C4-2B (cell line): ENCODE measurements around the gene SPRR2D.

ENCODE experiments used
- CTCF ChIP-seq: fragments of 450-650 bp; conservative IDR thresholded peaks from 2 replicates; pipeline ENCODE4 v1.5.1; 2017; ENCODE audit warnings: mild to moderate bottlenecking
- ZFX ChIP-seq: fragments of 450-650 bp; IDR thresholded peaks from 2 replicates; pipeline ENCODE4 v1.6.1; 2017

GRCh38 chr1:153057375-153057774, 16.5 kb upstream of the SPRR2D start, which contains the start of gene SPRR2A:
- TF ChIP-seq CTCF (no peak), ZFX (no peak)
